ENCODE data around the gene MELTF. TPM values are rescaled to one million over a fixed set of nuclear protein-coding genes. Genes with fewer than 3 reads are reported as not detected.

Gene MELTF
- polyA plus RNA-seq, 3 donors = 0.34 to 2.8 (median 0.36) TPM

- H3K4me1 Mint-ChIP-seq = peaks cover 7% of the 10 kb centered on the region
- H3K27me3 ChIP-seq (ENCODE audit: control insufficient read depth in 2 of 2, insufficient read depth in 2 of 2, low read length in 2 of 2) = no peaks in the 10 kb centered on the region
- H3K36me3 Mint-ChIP-seq = peaks cover 9 to 18% of the 10 kb centered on the region in 2 donors
- H4K20me1 ChIP-seq (ENCODE audit: insufficient read depth, low read length) = no peaks in the 10 kb centered on the region
- H3K36me3 ChIP-seq (replicated peaks in 1 of 2; ENCODE audit: control insufficient read depth in 1 of 2, insufficient read depth in 2 of 2, low read length in 2 of 2) = no peaks in the 10 kb centered on the region
- H3K9me3 ChIP-seq (replicated peaks in 1 of 2; ENCODE audit: control insufficient read depth in 1 of 2, insufficient read depth in 1 of 2, low read length in 2 of 2) = peaks cover 4 to 23% of the 10 kb centered on the region in 2 donors
- peaks cover 8% of the 10 kb centered on the region for H3K79me2 ChIP-seq (ENCODE audit: insufficient read depth, low read length)
- H3K4me3 Mint-ChIP-seq = no peak overlapping the region
- no peak overlapping the region for H3K4me3 ChIP-seq (replicated peaks in 1 of 3; ENCODE audit: low read depth in 2 of 3, low read length in 3 of 3)
- H3K4me1 ChIP-seq (ENCODE audit: control insufficient read depth in 1 of 2, insufficient read depth in 2 of 2, low read length in 2 of 2) = peaks cover 6% of the 10 kb centered on the region in 2 donors
- no peak overlapping the region for H3K4me2 ChIP-seq (replicated peaks; ENCODE audit: extremely low read depth, low read length, poor library complexity, severe bottlenecking)
- DNase-seq = no peak
- H3K27me3 Mint-ChIP-seq (ENCODE audit: low read depth in 3 of 3) = peaks cover 5 to 11% (median 5%) of the 10 kb centered on the region in 3 donors
- intact Hi-C loops (cut with micrococcal nuclease) = no loop called here
- 93% methylated on average over 7 of the region's 10 CpGs for WGBS (ENCODE audit: insufficient coverage)
- peak overlapping the region in 1 of 7 donors; percentile 20 for H3K27ac Mint-ChIP-seq
- no peak for TF ChIP-seq CTCF (IDR thresholded peaks at IDR 0.05)
- no peak overlapping the region for H3K9ac ChIP-seq (ENCODE audit: insufficient read depth, low read length, poor library complexity, severe bottlenecking)
- no peak overlapping the region for H3K27ac ChIP-seq (ENCODE audit: low read depth in 1 of 2, low read length in 2 of 2)
- H3K9me3 Mint-ChIP-seq = peaks cover 0 to 18% (median 14%) of the 10 kb centered on the region in 7 donors
- no peak overlapping the region for H2AFZ ChIP-seq (ENCODE audit: insufficient read depth, low read depth, low read length, poor library complexity, severe bottlenecking)
Measured at GRCh38 chr3:196962930-196963630, 66.5 kb downstream of the MELTF start.

DNA sequence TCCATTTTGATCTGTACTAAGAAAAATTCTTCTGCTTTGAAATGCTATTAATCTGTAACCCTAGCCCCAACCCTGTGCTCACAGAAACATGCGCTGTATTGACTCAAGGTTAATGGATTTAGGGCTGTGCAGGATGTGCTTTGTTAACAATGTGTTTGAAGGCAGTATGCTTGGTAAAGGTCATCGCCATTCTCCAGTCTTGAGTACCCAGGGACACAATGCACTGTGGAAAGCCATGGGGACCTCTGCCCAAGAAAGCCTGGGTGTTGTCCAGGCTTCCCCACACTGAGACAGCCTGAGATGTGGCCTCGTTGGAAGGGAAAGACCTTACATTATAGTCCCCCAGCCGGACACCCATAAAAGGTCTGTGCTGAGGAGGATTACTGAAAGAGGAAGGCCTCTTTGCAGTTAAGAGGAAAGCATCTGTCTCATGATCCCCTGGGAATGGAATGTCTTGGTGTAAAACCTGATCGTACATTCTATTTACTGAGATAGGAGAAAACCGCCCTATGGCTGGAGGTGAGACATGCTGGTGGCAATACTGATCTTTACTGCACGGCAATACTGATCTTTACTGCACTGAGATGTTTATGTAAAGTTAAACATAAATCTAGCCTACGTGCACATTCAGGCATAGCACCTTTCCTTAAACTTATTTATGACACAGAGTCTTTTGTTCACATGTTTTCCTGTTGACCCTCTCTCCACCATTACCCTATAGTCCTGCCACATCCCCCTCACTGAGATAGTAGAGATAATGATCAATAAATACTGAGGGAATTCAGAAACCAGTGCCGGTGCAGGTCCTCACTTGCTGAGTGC lies 67.3 kb downstream of the MELTF start:
- Mint-ChIP-seq H3K36me3 (peaks cover 9 to 16% of the 10 kb centered on the region in 2 donors), H3K27ac (peak overlapping the region in 1 of 7 donors; percentile 20), H3K4me1 (no peaks in the 10 kb centered on the region), H3K27me3 (ENCODE audit: low read depth in 3 of 3) (peaks cover 0 to 4% (median 1%) of the 10 kb centered on the region in 3 donors), H3K9me3 (peaks cover 0 to 18% (median 14%) of the 10 kb centered on the region in 7 donors), H3K4me3 (no peak overlapping the region)
- Histone ChIP-seq H3K9me3 (replicated peaks in 1 of 2; ENCODE audit: control insufficient read depth in 1 of 2, insufficient read depth in 1 of 2, low read length in 2 of 2) (peaks cover 4 to 23% of the 10 kb centered on the region in 2 donors), H4K20me1 (ENCODE audit: insufficient read depth, low read length) (no peaks in the 10 kb centered on the region), H3K36me3 (replicated peaks in 1 of 2; ENCODE audit: control insufficient read depth in 1 of 2, insufficient read depth in 2 of 2, low read length in 2 of 2) (no peaks in the 10 kb centered on the region), H2AFZ (ENCODE audit: insufficient read depth, low read depth, low read length, poor library complexity, severe bottlenecking) (no peak overlapping the region), H3K27me3 (ENCODE audit: control insufficient read depth in 2 of 2, insufficient read depth in 2 of 2, low read length in 2 of 2) (no peaks in the 10 kb centered on the region), H3K4me1 (ENCODE audit: control insufficient read depth in 1 of 2, insufficient read depth in 2 of 2, low read length in 2 of 2) (no peaks in the 10 kb centered on the region), H3K4me3 (replicated peaks in 1 of 3; ENCODE audit: low read depth in 2 of 3, low read length in 3 of 3) (no peak overlapping the region), H3K27ac (ENCODE audit: low read depth in 1 of 2, low read length in 2 of 2) (no peak overlapping the region), H3K79me2 (ENCODE audit: insufficient read depth, low read length) (peaks cover under 1% of the 10 kb centered on the region), H3K9ac (ENCODE audit: insufficient read depth, low read length, poor library complexity, severe bottlenecking) (no peak overlapping the region), H3K4me2 (replicated peaks; ENCODE audit: extremely low read depth, low read length, poor library complexity, severe bottlenecking) (no peak overlapping the region)
- no peak for TF ChIP-seq CTCF (IDR thresholded peaks at IDR 0.05)
- intact Hi-C loops (cut with micrococcal nuclease) = no loop called here
- no peak for DNase-seq
- 100% methylated on average over 4 of the region's 9 CpGs for WGBS (ENCODE audit: insufficient coverage)

All from CD14-positive monocyte (primary cell).